HEK293T (cell line): Measurements from ENCODE around the gene PTER.

Source experiments
- CTCF ChIA-PET: fragments of 350-600 bp; formaldehyde crosslinking; extraction: SDS; loops from one replicate; lab custom pipeline; 2021; ENCODE audit warnings: antibody characterized with exemption, inconsistent platforms; lab: Yijun Ruan, JAX
- POLR2A ChIA-PET: fragments of 350-600 bp; formaldehyde crosslinking; extraction: SDS; loops from one replicate; lab custom pipeline; 2020; ENCODE audit warnings: antibody characterized with exemption, inconsistent platforms; lab: Yijun Ruan, JAX
- DNase-seq: peaks from one replicate; pipeline ENCODE4 v3.0.0; 2012; ENCODE audit warnings: mixed read lengths; ENCODE audit errors: extremely low spot score
- ARNT ChIP-seq: fragments of 450-650 bp; IDR thresholded peaks from 2 replicates; pipeline ENCODE4 v1.6.1; 2017; ENCODE audit warnings: mild to moderate bottlenecking
- BHLHE40 ChIP-seq: fragments of 450-650 bp; IDR thresholded peaks from 2 replicates; pipeline ENCODE4 v1.6.1; 2016; ENCODE audit warnings: mild to moderate bottlenecking, moderate library complexity, borderline replicate concordance
- CTBP1 ChIP-seq: fragments of 450-650 bp; IDR thresholded peaks from 2 replicates; pipeline ENCODE4 v1.6.1; 2016; ENCODE audit warnings: borderline replicate concordance
- ELF4 ChIP-seq: fragments of 450-650 bp; IDR thresholded peaks from 2 replicates; pipeline ENCODE4 v1.6.1; 2017; ENCODE audit warnings: antibody characterized with exemption
- FOXA1 ChIP-seq: fragments of 450-650 bp; IDR thresholded peaks from 2 replicates; pipeline ENCODE4 v1.6.1; 2016; ENCODE audit warnings: mild to moderate bottlenecking
- FOXK2 ChIP-seq: fragments of 450-650 bp; IDR thresholded peaks from 2 replicates; pipeline ENCODE4 v1.6.1; 2016; ENCODE audit warnings: mild to moderate bottlenecking
- FOXM1 ChIP-seq: fragments of 450-650 bp; IDR thresholded peaks from 2 replicates; pipeline ENCODE4 v1.6.1; 2017; ENCODE audit warnings: mild to moderate bottlenecking, borderline replicate concordance
- HDGF ChIP-seq: fragments of 450-650 bp; IDR thresholded peaks from 2 replicates; pipeline ENCODE4 v1.6.1; 2017; ENCODE audit warnings: antibody characterized with exemption, borderline replicate concordance
- L3MBTL2 ChIP-seq: fragments of 450-650 bp; conservative IDR thresholded peaks from 2 replicates; pipeline ENCODE4 v1.6.1; 2016; ENCODE audit warnings: mild to moderate bottlenecking
- LEF1 ChIP-seq: fragments of 450-650 bp; IDR thresholded peaks from 2 replicates; pipeline ENCODE4 v1.6.1; 2017; ENCODE audit warnings: mild to moderate bottlenecking, borderline replicate concordance
- NFRKB ChIP-seq: fragments of 450-650 bp; IDR thresholded peaks from 2 replicates; pipeline ENCODE4 v1.6.1; 2016; ENCODE audit warnings: mild to moderate bottlenecking, moderate library complexity
- SP1 ChIP-seq: fragments of 450-650 bp; IDR thresholded peaks from 2 replicates; pipeline ENCODE4 v1.6.1; 2017
- SUZ12 ChIP-seq: fragments of 450-650 bp; IDR thresholded peaks from 2 replicates; pipeline ENCODE4 v1.6.1; 2016; ENCODE audit warnings: mild to moderate bottlenecking
- TARDBP ChIP-seq: fragments of 450-650 bp; IDR thresholded peaks from 2 replicates; pipeline ENCODE4 v1.6.1; 2016
- ZNF384 ChIP-seq: fragments of 450-650 bp; IDR thresholded peaks from 2 replicates; pipeline ENCODE4 v1.6.1; 2016
- TF ChIP-seq, protein P1 (sequence below): fragments of 450-650 bp; IDR thresholded peaks from 2 replicates; pipeline ENCODE4 v1.6.1; 2016

The PTER gene

DNA sequence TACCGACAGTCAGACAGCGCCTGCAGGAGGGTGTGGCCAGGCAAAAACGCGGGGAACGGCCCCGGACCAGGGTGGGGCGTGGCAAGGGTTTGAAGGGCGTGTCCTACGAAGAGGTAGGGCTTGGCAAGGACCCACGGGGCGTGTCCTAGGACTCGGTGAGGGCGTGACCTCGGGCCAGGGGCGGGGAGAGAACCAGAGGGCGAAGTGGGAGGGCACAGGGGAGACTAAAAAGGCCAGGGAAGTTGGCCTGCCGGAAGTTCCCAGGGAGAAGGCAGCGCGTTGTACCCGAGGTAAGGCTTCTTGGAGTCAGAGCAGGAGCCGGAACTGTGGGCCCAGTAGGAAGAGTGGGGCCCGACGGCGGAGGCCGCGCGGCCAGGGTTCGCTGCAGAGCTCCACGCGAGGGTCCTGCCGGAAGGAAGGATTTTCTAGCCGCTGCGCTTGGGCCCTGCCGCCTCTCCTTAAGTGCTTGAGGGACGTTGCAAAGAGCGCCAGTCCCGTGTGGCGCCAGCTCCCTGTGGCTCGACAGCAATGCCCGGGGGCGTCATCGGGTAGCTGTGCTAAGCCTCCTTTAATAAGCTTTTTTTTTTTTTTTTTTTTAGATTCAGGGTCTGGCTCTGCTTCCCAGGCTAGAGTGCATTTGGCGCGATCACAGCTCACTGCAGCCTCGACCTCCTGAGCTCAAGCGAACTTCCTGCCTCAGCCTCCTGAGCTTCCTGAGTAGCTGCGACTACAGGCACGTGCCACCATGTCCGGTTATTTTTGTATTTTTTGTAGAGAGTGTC is at the start of gene PTER:
Gene PTER (plus strand): TSS at position 253 of the 782 bp plus-strand sequence. CDS start 47,375 bp downstream, outside the sequence.
- peak; percentile 92 for DNase-seq
- TF ChIP-seq L3MBTL2, result peak; percentile 91
- TF ChIP-seq ZNF384, result peak; percentile 84
- peak; percentile 42; the same call in 1 of the 2 replicates for TF ChIP-seq ELF4
- TF ChIP-seq TARDBP, result no peak
- ChIA-PET CTCF (interaction anchor here (0.6 to 1.2 kb wide), 2 partner anchors 21 to 35 kb away, joined by 3 read pairs; no protein-coding TSS in a partner anchor), POLR2A (interaction anchor here (0.8 kb wide), 1 partner anchor 29 kb away, joined by 3 read pairs; no protein-coding TSS in a partner anchor)

- ChIA-PET POLR2A (no interaction called here), CTCF (no interaction called here)
- no peak for TF ChIP-seq ELF4
- TF ChIP-seq FOXK2, result no peak
- TF ChIP-seq ARNT, result no peak
- TF ChIP-seq NFRKB, result no peak
- no peak for TF ChIP-seq FOXA1
- no peak for TF ChIP-seq L3MBTL2
- no peak for TF ChIP-seq SP1
- TF ChIP-seq LEF1, result no peak
- no peak for TF ChIP-seq BHLHE40
- no peak for TF ChIP-seq HDGF
- TF ChIP-seq FOXM1, result no peak
- TF ChIP-seq, protein P1, sequence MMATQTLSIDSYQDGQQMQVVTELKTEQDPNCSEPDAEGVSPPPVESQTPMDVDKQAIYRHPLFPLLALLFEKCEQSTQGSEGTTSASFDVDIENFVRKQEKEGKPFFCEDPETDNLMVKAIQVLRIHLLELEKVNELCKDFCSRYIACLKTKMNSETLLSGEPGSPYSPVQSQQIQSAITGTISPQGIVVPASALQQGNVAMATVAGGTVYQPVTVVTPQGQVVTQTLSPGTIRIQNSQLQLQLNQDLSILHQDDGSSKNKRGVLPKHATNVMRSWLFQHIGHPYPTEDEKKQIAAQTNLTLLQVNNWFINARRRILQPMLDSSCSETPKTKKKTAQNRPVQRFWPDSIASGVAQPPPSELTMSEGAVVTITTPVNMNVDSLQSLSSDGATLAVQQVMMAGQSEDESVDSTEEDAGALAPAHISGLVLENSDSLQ, result no peak
- TF ChIP-seq ZNF384, result no peak
- no peak for TF ChIP-seq CTBP1
- no peak for TF ChIP-seq SUZ12
- no peak for TF ChIP-seq TARDBP
- no peak for DNase-seq
Measured at GRCh38 chr10:16392531-16393069, 44.2 kb upstream of the PTER start.

DNA sequence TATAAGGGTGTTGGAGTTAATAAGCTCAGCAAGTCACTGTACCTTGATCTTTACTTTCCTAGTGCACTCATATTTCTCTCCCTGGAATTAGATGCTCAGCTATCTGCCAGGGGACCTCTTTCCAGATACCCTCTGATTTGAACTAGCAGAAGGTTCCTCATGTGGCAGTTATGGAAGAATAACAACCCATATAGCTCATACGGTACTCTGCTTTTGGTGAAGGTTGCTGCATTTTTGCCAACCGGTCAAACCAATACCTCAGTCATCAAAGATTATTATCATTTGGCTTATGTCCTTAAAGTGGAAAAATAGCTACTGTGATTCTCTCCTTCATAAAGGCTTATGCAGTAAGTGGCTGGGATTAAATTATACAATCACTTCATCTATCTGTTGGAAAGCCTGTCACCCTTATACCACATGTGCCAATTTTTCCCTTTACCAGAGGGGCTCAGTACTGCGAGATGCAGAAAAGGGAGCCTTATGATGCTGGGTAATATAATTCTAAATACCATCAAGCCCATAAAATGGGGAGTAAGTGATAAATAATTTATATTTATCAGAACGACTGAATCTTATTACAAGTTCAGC is 43.4 kb upstream of the PTER start:
- CTCF ChIA-PET, result no interaction called here

GRCh38 chr10:16401416-16401815 is 35.4 kb upstream of the PTER start:
- no peak for TF ChIP-seq L3MBTL2
- no peak for TF ChIP-seq SP1
- no peak for TF ChIP-seq FOXM1
- TF ChIP-seq BHLHE40, result no peak
- no peak for TF ChIP-seq NFRKB
- TF ChIP-seq CTBP1, result no peak
- no peak for TF ChIP-seq LEF1
- TF ChIP-seq, protein P1, result no peak
- no peak for TF ChIP-seq TARDBP
- TF ChIP-seq ELF4, result no peak
- no peak for TF ChIP-seq SUZ12
- no peak for TF ChIP-seq ZNF384
- TF ChIP-seq FOXK2, result no peak
- no peak for TF ChIP-seq ARNT
- TF ChIP-seq FOXA1, result no peak
- no peak for TF ChIP-seq HDGF
- POLR2A ChIA-PET, result no interaction called here
- CTCF ChIA-PET, result no interaction called here
- no peak for DNase-seq

More for the DNA sequence above, 43.4 kb upstream of the PTER start:
- POLR2A ChIA-PET, result no interaction called here
- TF ChIP-seq ELF4 (no peak), SP1 (no peak), ZNF384 (no peak)
- no peak for DNase-seq

- no peak for DNase-seq
- POLR2A ChIA-PET, result no interaction called here
Measured at GRCh38 chr10:16408379-16408778, 28.4 kb upstream of the PTER start.

DNA sequence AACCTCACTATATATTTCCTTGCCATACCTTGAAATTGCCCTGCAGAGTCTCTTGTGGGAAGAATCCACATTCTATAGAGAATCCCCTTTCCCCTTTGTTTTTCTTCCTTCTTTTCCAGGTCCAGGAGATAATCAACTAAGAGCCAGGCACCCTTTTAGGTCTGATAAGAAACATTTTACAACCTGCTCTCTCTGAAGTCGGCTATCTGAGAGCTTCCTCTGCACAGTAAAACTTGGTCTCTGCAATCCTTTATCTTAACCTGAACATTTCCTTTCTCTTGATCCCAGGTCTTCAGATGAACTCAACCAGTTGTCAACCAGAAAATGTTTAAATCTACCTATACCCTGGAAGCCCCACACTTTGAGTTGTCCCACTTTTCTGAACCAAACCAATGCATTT is 19.5 kb upstream of the PTER start:
- POLR2A ChIA-PET, result no interaction called here
- CTCF ChIA-PET, result no interaction called here
- no peak for DNase-seq
- TF ChIP-seq, protein P1, result no peak
- no peak for TF ChIP-seq BHLHE40
- no peak for TF ChIP-seq L3MBTL2
- TF ChIP-seq ELF4, result no peak
- TF ChIP-seq TARDBP, result no peak
- no peak for TF ChIP-seq ZNF384
- no peak for TF ChIP-seq SP1
- no peak for TF ChIP-seq SUZ12
- no peak for TF ChIP-seq HDGF
- no peak for TF ChIP-seq LEF1
- no peak for TF ChIP-seq CTBP1
- TF ChIP-seq FOXK2, result no peak
- TF ChIP-seq ARNT, result no peak

More at GRCh38 chr10:16408379-16408778, 28.4 kb upstream of the PTER start:
- CTCF ChIA-PET, result no interaction called here
- no peak for TF ChIP-seq LEF1
- TF ChIP-seq L3MBTL2, result peak; percentile 83
